Astrocyte of the spinal cord (primary cell): ENCODE data around the gene RAVER2.

ENCODE experiments used
- DNase-seq: peaks from one replicate; pipeline ENCODE4 v3.0.0; 2011; ENCODE audit warnings: low read depth, low spot score
- H3K4me3 ChIP-seq: 2 replicates; pipeline ENCODE4 v1.5.1; 2011; ENCODE audit warnings: low read depth, mild to moderate bottlenecking, low read length, moderate library complexity
- CTCF ChIP-seq: IDR thresholded peaks from 2 replicates; pipeline ENCODE4 v1.5.1; 2012; ENCODE audit warnings: low read depth, mild to moderate bottlenecking, low read length, inconsistent platforms
- in situ Hi-C: cut with HindIII; loops from 2 replicates; pipeline ENCODE4 v1.10.0; 2017; ENCODE audit warnings: low sequenced_read_pairs

The RAVER2 gene

DNA sequence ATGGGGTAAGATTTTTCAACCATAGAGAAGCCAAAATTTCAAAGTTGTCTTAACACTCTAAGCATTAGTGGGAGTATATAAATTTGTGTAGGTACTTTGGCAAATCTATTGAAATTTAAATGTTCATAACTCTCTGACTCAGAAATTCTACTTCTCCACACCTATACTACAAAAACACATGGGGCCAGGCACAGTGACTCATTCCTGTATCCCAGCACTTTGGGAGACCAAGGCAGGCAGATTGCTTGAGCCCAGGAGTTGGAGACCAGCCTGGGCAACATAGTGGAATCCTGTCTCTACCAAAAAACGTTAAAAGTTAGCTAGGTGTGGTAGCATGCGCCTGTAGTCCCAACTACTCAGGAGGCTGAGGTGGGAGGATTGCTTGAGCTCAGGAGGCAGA, 41.3 kb upstream of the RAVER2 start:
- no peak for DNase-seq
- in situ Hi-C loops = no loop called here
- no peak for TF ChIP-seq CTCF
- no peak overlapping the region for H3K4me3 ChIP-seq

DNA sequence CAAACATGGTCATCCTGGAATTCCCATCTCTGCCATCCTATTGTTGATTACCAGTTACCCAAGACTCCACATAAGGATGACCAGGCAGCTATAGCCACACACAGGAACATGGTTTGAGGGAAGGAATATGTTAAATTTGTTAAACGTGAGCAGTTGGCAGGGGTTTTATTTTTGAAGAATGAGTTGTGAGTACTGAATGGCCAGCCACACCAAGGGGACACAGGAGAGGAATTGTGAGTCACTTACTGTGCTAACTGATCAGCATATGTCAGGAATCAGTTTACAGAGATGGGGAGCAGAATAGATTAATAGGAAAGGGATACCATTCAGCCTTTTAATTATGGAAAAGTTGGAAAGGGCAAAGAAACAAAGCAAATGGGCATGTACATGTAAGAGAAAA, 39.3 kb upstream of the RAVER2 start:
- DNase-seq = no peak
- in situ Hi-C loops = no loop called here
- no peak for TF ChIP-seq CTCF
- H3K4me3 ChIP-seq = no peak overlapping the region

DNA sequence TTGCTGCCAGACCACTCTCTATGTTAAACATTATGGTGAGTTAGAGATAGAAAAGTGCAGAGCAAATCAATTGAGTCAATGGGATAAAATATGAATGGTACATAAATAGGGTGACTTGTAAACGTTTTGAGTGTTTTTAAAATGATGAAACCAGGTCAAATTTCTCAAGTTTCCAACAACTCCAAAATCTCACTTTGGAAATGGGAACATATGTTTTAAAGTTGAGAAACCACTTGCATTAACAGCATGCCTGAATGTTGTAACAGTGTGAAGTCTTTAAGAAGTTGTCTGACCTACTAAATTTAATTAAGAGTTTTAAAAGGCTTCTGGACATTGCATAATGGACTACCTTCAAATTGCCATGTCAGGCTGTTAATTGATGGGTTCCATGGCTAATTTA, 33.6 kb upstream of the RAVER2 start:
- no peak for TF ChIP-seq CTCF
- DNase-seq = no peak
- in situ Hi-C loops = no loop called here
- no peak overlapping the region for H3K4me3 ChIP-seq

DNA sequence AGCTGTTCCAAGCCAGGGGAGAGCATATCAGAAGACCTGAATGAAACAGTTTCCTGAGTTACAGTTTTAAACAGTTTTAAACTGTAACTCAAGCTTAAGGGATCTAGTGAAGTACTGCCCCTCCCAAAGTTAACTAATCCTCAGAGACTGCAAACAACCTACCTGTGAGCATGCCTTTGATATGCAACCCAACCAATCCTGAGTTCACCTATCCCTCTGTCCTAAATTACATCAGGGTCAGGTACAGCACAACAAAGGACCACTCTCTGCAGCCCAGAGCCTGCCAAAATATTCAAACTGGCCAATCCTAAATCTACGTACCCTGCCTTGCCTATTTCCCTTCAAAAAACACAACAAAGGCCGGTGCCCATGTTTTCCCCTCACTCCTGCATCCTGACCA, 32.8 kb upstream of the RAVER2 start:
- no peak overlapping the region for H3K4me3 ChIP-seq
- DNase-seq = no peak
- in situ Hi-C loops = no loop called here
- TF ChIP-seq CTCF = no peak

DNA sequence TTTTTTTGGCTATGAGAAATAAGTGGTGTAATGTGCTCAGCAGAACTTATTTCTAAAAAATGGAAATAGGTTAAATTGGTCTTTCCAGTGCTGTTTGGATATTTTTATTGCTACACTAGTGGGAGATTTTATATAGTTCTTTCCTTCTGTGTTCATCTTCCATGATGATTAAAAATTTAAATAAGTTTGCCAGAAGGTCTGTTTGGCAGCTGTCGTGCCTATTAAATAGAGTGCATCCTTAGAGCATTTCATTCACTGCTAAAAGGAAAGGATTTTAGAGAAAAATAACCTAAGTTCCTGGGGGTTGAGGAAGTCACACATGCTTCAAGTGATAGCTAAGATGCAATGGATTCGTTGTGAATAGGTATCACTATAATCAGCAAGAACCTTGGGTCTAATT, 29.7 kb upstream of the RAVER2 start:
- no peak overlapping the region for H3K4me3 ChIP-seq
- TF ChIP-seq CTCF = no peak
- no peak for DNase-seq
- in situ Hi-C loops = no loop called here

- no peak overlapping the region for H3K4me3 ChIP-seq
- in situ Hi-C loops = no loop called here
- no peak for DNase-seq
- no peak for TF ChIP-seq CTCF
These were observed 23.7 kb upstream of the RAVER2 start for GRCh38 chr1:64721135-64721534.

- no peak for TF ChIP-seq CTCF
- H3K4me3 ChIP-seq = no peak overlapping the region
- in situ Hi-C loops = no loop called here
- no peak for DNase-seq
These were observed 23.2 kb upstream of the RAVER2 start for GRCh38 chr1:64721576-64722145.
